ENCODE results near the gene EIF1B.

EIF1B gene

DNA sequence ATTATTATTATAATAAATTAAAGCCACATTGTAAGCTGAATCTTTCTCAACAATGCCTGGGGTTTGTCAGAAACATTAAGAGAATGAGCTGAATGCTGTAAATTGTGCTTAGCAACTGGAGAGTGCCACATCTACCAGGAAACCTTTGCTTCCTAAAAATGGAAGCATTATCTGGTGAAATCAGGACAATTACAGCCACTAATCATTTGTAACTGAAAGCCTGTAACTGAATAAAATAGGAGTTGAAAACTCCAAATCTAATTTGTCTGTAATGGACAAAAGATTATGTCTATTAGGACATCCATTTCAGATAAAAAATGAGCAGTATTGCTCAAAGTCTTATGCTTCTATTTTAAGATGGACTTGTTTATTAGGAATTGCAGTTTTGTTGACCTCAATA lies 32.2 kb downstream of the EIF1B start:
- Histone ChIP-seq H4K20me1 (ENCODE audit: insufficient read depth, low read length) (no peaks in the 10 kb centered on the region), H3K79me2 (ENCODE audit: insufficient read depth, low read length) (no peaks in the 10 kb centered on the region), H3K4me2 (ENCODE audit: insufficient read depth, low read length) (no peak overlapping the region), H3K4me3 (ENCODE audit: low read depth in 1 of 2, low read length in 2 of 2) (no peak overlapping the region), H3K27me3 (ENCODE audit: insufficient read depth, low read length, poor library complexity) (peaks cover 3% of the 10 kb centered on the region), H3K9ac (ENCODE audit: low read depth, low read length) (no peak overlapping the region), H3K27ac (ENCODE audit: low read length) (no peak overlapping the region), H3K9me3 (ENCODE audit: insufficient read depth, low read length, severe bottlenecking) (no peaks in the 10 kb centered on the region), H2AFZ (ENCODE audit: low read depth, low read length) (no peak overlapping the region), H3K36me3 (ENCODE audit: insufficient read depth, low read length) (no peaks in the 10 kb centered on the region), H3K4me1 (ENCODE audit: insufficient read depth, low read length) (no peaks in the 10 kb centered on the region)
- DNase-seq (no peak), ATAC-seq (ENCODE audit: insufficient read depth, low read depth) (no peak)
- no peak for TF ChIP-seq EZH2 (IDR thresholded peaks at IDR 0.05; ENCODE audit: borderline replicate concordance, low read depth, low read length, severe bottlenecking)
- TF ChIP-seq, protein P1, sequence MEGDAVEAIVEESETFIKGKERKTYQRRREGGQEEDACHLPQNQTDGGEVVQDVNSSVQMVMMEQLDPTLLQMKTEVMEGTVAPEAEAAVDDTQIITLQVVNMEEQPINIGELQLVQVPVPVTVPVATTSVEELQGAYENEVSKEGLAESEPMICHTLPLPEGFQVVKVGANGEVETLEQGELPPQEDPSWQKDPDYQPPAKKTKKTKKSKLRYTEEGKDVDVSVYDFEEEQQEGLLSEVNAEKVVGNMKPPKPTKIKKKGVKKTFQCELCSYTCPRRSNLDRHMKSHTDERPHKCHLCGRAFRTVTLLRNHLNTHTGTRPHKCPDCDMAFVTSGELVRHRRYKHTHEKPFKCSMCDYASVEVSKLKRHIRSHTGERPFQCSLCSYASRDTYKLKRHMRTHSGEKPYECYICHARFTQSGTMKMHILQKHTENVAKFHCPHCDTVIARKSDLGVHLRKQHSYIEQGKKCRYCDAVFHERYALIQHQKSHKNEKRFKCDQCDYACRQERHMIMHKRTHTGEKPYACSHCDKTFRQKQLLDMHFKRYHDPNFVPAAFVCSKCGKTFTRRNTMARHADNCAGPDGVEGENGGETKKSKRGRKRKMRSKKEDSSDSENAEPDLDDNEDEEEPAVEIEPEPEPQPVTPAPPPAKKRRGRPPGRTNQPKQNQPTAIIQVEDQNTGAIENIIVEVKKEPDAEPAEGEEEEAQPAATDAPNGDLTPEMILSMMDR (IDR thresholded peaks at IDR 0.05; ENCODE audit: borderline replicate concordance, extremely low read depth, low read length, poor library complexity, severe bottlenecking) = no peak

- no peak overlapping the region for H3K4me2 ChIP-seq (ENCODE audit: insufficient read depth, low read length)
- H3K4me3 ChIP-seq (ENCODE audit: low read depth in 1 of 2, low read length in 2 of 2) = no peak overlapping the region
- TF ChIP-seq, protein P1 (IDR thresholded peaks at IDR 0.05; ENCODE audit: borderline replicate concordance, extremely low read depth, low read length, poor library complexity, severe bottlenecking) = no peak
- no peak for TF ChIP-seq EZH2 (IDR thresholded peaks at IDR 0.05; ENCODE audit: borderline replicate concordance, low read depth, low read length, severe bottlenecking)
- ATAC-seq (ENCODE audit: insufficient read depth, low read depth) (no peak), DNase-seq (no peak)
- H3K27ac ChIP-seq (ENCODE audit: low read length) = no peak overlapping the region
- no peaks in the 10 kb centered on the region for H3K4me1 ChIP-seq (ENCODE audit: insufficient read depth, low read length)
- H3K9ac ChIP-seq (ENCODE audit: low read depth, low read length) = no peak overlapping the region
- no peaks in the 10 kb centered on the region for H3K79me2 ChIP-seq (ENCODE audit: insufficient read depth, low read length)
- no peaks in the 10 kb centered on the region for H4K20me1 ChIP-seq (ENCODE audit: insufficient read depth, low read length)
- no peaks in the 10 kb centered on the region for H3K27me3 ChIP-seq (ENCODE audit: insufficient read depth, low read length, poor library complexity)
- no peaks in the 10 kb centered on the region for H3K36me3 ChIP-seq (ENCODE audit: insufficient read depth, low read length)
- H2AFZ ChIP-seq (ENCODE audit: low read depth, low read length) = no peak overlapping the region
- H3K9me3 ChIP-seq (ENCODE audit: insufficient read depth, low read length, severe bottlenecking) = peaks cover 14% of the 10 kb centered on the region
These were observed 41.0 kb downstream of the EIF1B start for GRCh38 chr3:40350529-40350928.

GRCh38 chr3:40355410-40355809 lies 45.9 kb downstream of the EIF1B start:
- H3K36me3 ChIP-seq (ENCODE audit: insufficient read depth, low read length) = no peaks in the 10 kb centered on the region
- no peak overlapping the region for H3K9ac ChIP-seq (ENCODE audit: low read depth, low read length)
- H3K27me3 ChIP-seq (ENCODE audit: insufficient read depth, low read length, poor library complexity) = no peaks in the 10 kb centered on the region
- H3K27ac ChIP-seq (ENCODE audit: low read length) = no peak overlapping the region
- DNase-seq (no peak), ATAC-seq (ENCODE audit: insufficient read depth, low read depth) (no peak)
- TF ChIP-seq, protein P1 (IDR thresholded peaks at IDR 0.05; ENCODE audit: borderline replicate concordance, extremely low read depth, low read length, poor library complexity, severe bottlenecking) = no peak
- TF ChIP-seq EZH2 (IDR thresholded peaks at IDR 0.05; ENCODE audit: borderline replicate concordance, low read depth, low read length, severe bottlenecking) = no peak
- H3K9me3 ChIP-seq (ENCODE audit: insufficient read depth, low read length, severe bottlenecking) = peaks cover 8% of the 10 kb centered on the region
- H3K4me1 ChIP-seq (ENCODE audit: insufficient read depth, low read length) = no peaks in the 10 kb centered on the region
- no peaks in the 10 kb centered on the region for H4K20me1 ChIP-seq (ENCODE audit: insufficient read depth, low read length)
- H3K4me2 ChIP-seq (ENCODE audit: insufficient read depth, low read length) = no peak overlapping the region
- no peaks in the 10 kb centered on the region for H3K79me2 ChIP-seq (ENCODE audit: insufficient read depth, low read length)
- no peak overlapping the region for H2AFZ ChIP-seq (ENCODE audit: low read depth, low read length)
- H3K4me3 ChIP-seq (ENCODE audit: low read depth in 1 of 2, low read length in 2 of 2) = no peak overlapping the region

- H3K9ac ChIP-seq (ENCODE audit: low read depth, low read length) = no peak overlapping the region
- H4K20me1 ChIP-seq (ENCODE audit: insufficient read depth, low read length) = no peaks in the 10 kb centered on the region
- no peak overlapping the region for H3K4me2 ChIP-seq (ENCODE audit: insufficient read depth, low read length)
- TF ChIP-seq EZH2 (IDR thresholded peaks at IDR 0.05; ENCODE audit: borderline replicate concordance, low read depth, low read length, severe bottlenecking) = no peak
- TF ChIP-seq, protein P1 (IDR thresholded peaks at IDR 0.05; ENCODE audit: borderline replicate concordance, extremely low read depth, low read length, poor library complexity, severe bottlenecking) = no peak
- no peak for ATAC-seq (ENCODE audit: insufficient read depth, low read depth)
- no peak overlapping the region for H3K4me3 ChIP-seq (ENCODE audit: low read depth in 1 of 2, low read length in 2 of 2)
- no peaks in the 10 kb centered on the region for H3K79me2 ChIP-seq (ENCODE audit: insufficient read depth, low read length)
- H2AFZ ChIP-seq (ENCODE audit: low read depth, low read length) = no peak overlapping the region
- H3K9me3 ChIP-seq (ENCODE audit: insufficient read depth, low read length, severe bottlenecking) = no peaks in the 10 kb centered on the region
- H3K36me3 ChIP-seq (ENCODE audit: insufficient read depth, low read length) = no peaks in the 10 kb centered on the region
- no peak for DNase-seq
- H3K27me3 ChIP-seq (ENCODE audit: insufficient read depth, low read length, poor library complexity) = no peaks in the 10 kb centered on the region
- H3K4me1 ChIP-seq (ENCODE audit: insufficient read depth, low read length) = no peaks in the 10 kb centered on the region
- H3K27ac ChIP-seq (ENCODE audit: low read length) = no peak overlapping the region
These were observed 48.9 kb downstream of the EIF1B start for GRCh38 chr3:40358454-40358853.
